ENCODE results near the gene PRKAG1. TPM values are rescaled to one million over a fixed set of nuclear protein-coding genes. Genes with fewer than 3 reads are reported as not detected.

Gene PRKAG1
- total and polyA plus RNA-seq, 2 donors (not counting 1 experiment from before 2014, with no cell fraction given), result 28.5 to 60.0 TPM

GRCh38 chr12:49040364-49040855 is 21.8 kb upstream of the PRKAG1 start:
- Histone ChIP-seq H3K4me3 (ENCODE audit: control extremely low read depth in 1 of 5, extremely low read depth in 1 of 5, insufficient read depth in 1 of 5, low read depth in 2 of 5, low read length in 4 of 5) (no peak overlapping the region), H3K27ac (ENCODE audit: low read length in 2 of 2) (no peak overlapping the region), H3K9me3 (ENCODE audit: control extremely low read depth in 1 of 3, control insufficient read depth in 2 of 3, insufficient read depth in 1 of 3, low read length in 2 of 3) (no peaks in the 10 kb centered on the region), H3K36me3 (replicated peaks in 1 of 2; ENCODE audit: control extremely low read depth in 1 of 2, control insufficient read depth in 1 of 2, extremely low read depth in 1 of 2, insufficient read depth in 2 of 2, low read length in 1 of 2) (peaks cover 0 to 87% of the 10 kb centered on the region in 2 experiments), H2AFZ (ENCODE audit: insufficient read depth, low read depth, low read length, poor library complexity, severe bottlenecking) (no peak overlapping the region), H3K79me2 (ENCODE audit: control insufficient read depth, insufficient read depth, low read length) (peaks cover 35% of the 10 kb centered on the region), H3K4me2 (replicated peaks; ENCODE audit: low read depth, low read length, poor library complexity, severe bottlenecking) (no peak overlapping the region), H3K27me3 (replicated peaks in 1 of 4; ENCODE audit: control extremely low read depth in 1 of 4, control insufficient read depth in 3 of 4, insufficient read depth in 4 of 4, low read length in 3 of 4) (no peaks in the 10 kb centered on the region), H3K9ac (ENCODE audit: low read length) (no peak overlapping the region), H3K4me1 (ENCODE audit: control insufficient read depth in 2 of 2, insufficient read depth in 2 of 2, low read length in 2 of 2) (no peaks in the 10 kb centered on the region), H4K20me1 (ENCODE audit: control insufficient read depth, insufficient read depth, low read length, poor library complexity, severe bottlenecking) (peaks cover 40% of the 10 kb centered on the region)
- WGBS (ENCODE audit: insufficient coverage), result 98% methylated on average over 14 of the region's 14 CpGs
- Mint-ChIP-seq H3K27ac (no peak overlapping the region), H3K4me3 (no peak overlapping the region), H3K27me3 (no peaks in the 10 kb centered on the region), H3K9me3 (ENCODE audit: insufficient read depth) (no peaks in the 10 kb centered on the region), H3K4me1 (peaks cover 2% of the 10 kb centered on the region)
- TF ChIP-seq CTCF (IDR thresholded peaks at IDR 0.05) (no peak), EZH2 (IDR thresholded peaks at IDR 0.05; ENCODE audit: borderline replicate concordance, insufficient read depth, low read depth, low read length, poor library complexity, severe bottlenecking) (no peak)
- ChIA-PET CTCF (no interaction called here), POLR2A (interaction anchor here (0.6 kb wide), 1 partner anchor 156 kb away, joined by 3 read pairs; no protein-coding TSS in a partner anchor)
- intact Hi-C loops (cut with micrococcal nuclease), result no loop called here
- DNase-seq (no peak), ATAC-seq (ENCODE audit: low read depth) (no peak)

GRCh38 chr12:49039421-49040363 is 21.1 kb upstream of the PRKAG1 start:
- no peak overlapping the region for H3K4me3 ChIP-seq (ENCODE audit: control extremely low read depth in 1 of 5, extremely low read depth in 1 of 5, insufficient read depth in 1 of 5, low read depth in 2 of 5, low read length in 4 of 5)
- Mint-ChIP-seq H3K27ac (no peak overlapping the region), H3K4me1 (peaks cover 2% of the 10 kb centered on the region), H3K4me3 (no peak overlapping the region), H3K27me3 (no peaks in the 10 kb centered on the region), H3K9me3 (ENCODE audit: insufficient read depth) (no peaks in the 10 kb centered on the region)
- H2AFZ ChIP-seq (ENCODE audit: insufficient read depth, low read depth, low read length, poor library complexity, severe bottlenecking), result no peak overlapping the region
- no peaks in the 10 kb centered on the region for H3K4me1 ChIP-seq (ENCODE audit: control insufficient read depth in 2 of 2, insufficient read depth in 2 of 2, low read length in 2 of 2)
- CTCF ChIA-PET, result interaction anchor here (0.7 to 1.6 kb wide), 3 partner anchors 10 to 88 kb away, joined by 3 to 4 read pairs (median 4); no protein-coding TSS in a partner anchor
- intact Hi-C loops (cut with micrococcal nuclease), result no loop called here
- H3K9ac ChIP-seq (ENCODE audit: low read length), result no peak overlapping the region
- TF ChIP-seq EZH2 (IDR thresholded peaks at IDR 0.05; ENCODE audit: borderline replicate concordance, insufficient read depth, low read depth, low read length, poor library complexity, severe bottlenecking) (no peak), CTCF (IDR thresholded peaks at IDR 0.05) (no peak)
- DNase-seq, result no peak
- ATAC-seq (ENCODE audit: low read depth), result no peak
- 95% methylated on average over 23 of the region's 30 CpGs for WGBS (ENCODE audit: insufficient coverage)
- H3K36me3 ChIP-seq (replicated peaks in 1 of 2; ENCODE audit: control extremely low read depth in 1 of 2, control insufficient read depth in 1 of 2, extremely low read depth in 1 of 2, insufficient read depth in 2 of 2, low read length in 1 of 2), result peaks cover 0 to 86% of the 10 kb centered on the region in 2 experiments
- peaks cover 35% of the 10 kb centered on the region for H3K79me2 ChIP-seq (ENCODE audit: control insufficient read depth, insufficient read depth, low read length)
- no peaks in the 10 kb centered on the region for H3K9me3 ChIP-seq (ENCODE audit: control extremely low read depth in 1 of 3, control insufficient read depth in 2 of 3, insufficient read depth in 1 of 3, low read length in 2 of 3)
- peaks cover 38% of the 10 kb centered on the region for H4K20me1 ChIP-seq (ENCODE audit: control insufficient read depth, insufficient read depth, low read length, poor library complexity, severe bottlenecking)
- POLR2A ChIA-PET, result interaction anchor here (0.6 kb wide), 1 partner anchor 156 kb away, joined by 3 read pairs; no protein-coding TSS in a partner anchor
- no peak overlapping the region for H3K4me2 ChIP-seq (replicated peaks; ENCODE audit: low read depth, low read length, poor library complexity, severe bottlenecking)
- H3K27ac ChIP-seq (ENCODE audit: low read length in 2 of 2), result no peak overlapping the region
- H3K27me3 ChIP-seq (replicated peaks in 1 of 4; ENCODE audit: control extremely low read depth in 1 of 4, control insufficient read depth in 3 of 4, insufficient read depth in 4 of 4, low read length in 3 of 4), result no peaks in the 10 kb centered on the region

Measured in B cell (primary cell).